CD4-positive, alpha-beta T cell treated with Interleukin-21 for 1 hour (primary cell): ENCODE data around the gene SART3.

ENCODE experiments used
- DNase-seq: peaks from one replicate; pipeline ENCODE4 v3.0.0-alpha.2; 2020

SART3 gene, protein sequence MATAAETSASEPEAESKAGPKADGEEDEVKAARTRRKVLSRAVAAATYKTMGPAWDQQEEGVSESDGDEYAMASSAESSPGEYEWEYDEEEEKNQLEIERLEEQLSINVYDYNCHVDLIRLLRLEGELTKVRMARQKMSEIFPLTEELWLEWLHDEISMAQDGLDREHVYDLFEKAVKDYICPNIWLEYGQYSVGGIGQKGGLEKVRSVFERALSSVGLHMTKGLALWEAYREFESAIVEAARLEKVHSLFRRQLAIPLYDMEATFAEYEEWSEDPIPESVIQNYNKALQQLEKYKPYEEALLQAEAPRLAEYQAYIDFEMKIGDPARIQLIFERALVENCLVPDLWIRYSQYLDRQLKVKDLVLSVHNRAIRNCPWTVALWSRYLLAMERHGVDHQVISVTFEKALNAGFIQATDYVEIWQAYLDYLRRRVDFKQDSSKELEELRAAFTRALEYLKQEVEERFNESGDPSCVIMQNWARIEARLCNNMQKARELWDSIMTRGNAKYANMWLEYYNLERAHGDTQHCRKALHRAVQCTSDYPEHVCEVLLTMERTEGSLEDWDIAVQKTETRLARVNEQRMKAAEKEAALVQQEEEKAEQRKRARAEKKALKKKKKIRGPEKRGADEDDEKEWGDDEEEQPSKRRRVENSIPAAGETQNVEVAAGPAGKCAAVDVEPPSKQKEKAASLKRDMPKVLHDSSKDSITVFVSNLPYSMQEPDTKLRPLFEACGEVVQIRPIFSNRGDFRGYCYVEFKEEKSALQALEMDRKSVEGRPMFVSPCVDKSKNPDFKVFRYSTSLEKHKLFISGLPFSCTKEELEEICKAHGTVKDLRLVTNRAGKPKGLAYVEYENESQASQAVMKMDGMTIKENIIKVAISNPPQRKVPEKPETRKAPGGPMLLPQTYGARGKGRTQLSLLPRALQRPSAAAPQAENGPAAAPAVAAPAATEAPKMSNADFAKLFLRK

DNA sequence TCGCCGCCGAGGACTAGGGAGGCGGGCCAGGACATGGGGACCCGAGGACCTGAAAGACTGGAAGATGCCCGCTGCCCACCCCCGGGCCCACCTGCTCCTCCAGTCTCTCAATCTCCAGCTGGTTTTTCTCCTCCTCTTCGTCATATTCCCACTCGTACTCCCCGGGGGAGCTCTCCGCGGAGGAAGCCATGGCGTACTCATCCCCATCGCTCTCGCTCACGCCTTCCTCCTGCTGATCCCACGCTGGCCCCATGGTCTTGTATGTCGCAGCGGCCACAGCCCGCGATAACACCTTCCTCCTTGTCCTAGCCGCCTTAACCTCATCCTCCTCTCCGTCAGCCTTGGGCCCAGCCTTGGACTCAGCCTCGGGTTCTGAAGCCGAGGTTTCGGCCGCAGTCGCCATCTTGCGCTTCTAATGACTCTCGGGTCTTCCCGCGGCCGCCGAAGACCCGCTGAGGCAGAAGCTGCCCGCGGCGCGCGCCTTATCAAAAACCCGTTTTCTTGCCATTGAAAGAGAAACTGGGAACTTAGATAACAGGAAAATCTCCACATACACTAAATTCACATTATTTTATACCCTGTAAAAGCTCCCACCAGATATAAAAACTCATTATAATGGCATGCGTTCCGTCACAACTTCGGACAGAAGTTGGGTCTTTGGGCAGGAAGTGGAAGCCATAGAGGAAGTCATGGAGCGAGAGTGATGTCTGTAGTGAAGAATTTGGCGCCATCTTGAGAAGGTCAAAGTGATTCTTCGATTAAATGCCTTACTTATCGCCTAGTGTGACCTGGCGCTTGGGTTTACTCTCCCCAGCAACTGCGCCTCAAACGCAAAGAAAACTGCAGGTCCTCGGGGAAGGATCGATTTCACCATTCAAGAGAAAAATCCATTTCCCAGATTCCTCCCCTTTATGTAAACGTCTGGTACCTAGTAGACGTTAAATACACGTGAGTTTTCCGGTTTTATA lies at the start of gene SART3:
Gene SART3, minus strand, starts transcription at position 422 of the 968 bp plus-strand sequence. Its CDS starts 19 bp downstream, at position 403.
- peak; percentile 91 for DNase-seq

GRCh38 chr12:108610336-108610815 lies 49.4 kb upstream of the SART3 start:
- DNase-seq, result no peak

DNA sequence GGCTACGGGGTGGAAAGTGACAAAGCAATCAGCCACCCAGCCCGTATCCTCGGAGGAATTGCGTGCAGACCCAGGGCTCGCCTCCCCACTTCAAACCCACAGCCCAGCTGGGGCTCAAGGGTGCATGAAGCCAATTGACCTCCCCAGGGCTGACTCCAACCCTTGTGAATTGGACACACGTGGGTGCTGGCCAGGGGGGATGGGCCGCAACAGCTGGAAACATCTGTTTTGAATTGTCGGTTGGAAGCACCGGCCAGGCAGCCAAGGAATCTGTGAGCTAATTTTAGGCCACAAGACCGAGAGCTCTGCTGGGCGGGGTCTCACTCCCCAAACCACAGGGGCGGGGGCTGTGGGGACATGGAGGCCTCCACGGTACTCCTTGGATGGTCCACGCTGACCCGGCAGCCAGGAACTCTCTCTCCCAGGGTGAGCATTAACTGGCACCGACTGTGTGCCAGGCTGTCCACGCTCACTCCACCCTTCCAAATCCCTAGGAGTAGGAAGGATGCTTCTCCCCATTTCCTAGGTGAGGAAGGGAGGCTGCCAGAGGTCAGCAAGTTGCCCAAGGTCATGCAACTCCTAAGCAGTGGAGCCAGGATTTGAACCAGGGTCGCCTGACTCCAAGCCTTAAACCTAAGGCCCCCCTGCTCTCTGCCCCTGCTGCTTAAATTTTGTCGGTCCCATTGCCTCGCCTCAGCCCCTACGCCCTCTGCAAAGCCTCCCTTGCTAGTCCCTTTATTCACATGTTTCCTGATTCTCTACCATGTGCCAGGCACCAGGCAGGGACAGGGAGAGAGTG lies 48.8 kb upstream of the SART3 start:
- no peak for DNase-seq

DNA sequence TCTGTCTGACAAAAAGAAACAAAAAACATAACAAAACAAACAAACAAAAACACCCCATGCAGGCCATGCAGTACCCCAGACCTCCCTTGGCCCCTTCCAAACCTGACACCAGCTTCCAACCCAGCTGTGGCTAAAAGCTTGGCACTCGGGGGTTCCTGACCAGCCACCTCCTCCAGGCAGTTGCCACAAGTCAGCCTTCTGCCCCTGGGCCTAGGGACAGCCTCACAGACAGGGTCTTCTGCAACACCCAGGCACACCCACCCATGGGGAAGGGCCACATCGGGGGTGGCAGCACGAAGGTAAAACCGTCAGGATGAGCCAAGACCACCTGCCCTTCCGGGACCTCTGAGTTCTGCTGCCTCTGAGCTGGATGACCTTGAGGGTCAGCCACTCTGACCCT lies 47.6 kb upstream of the SART3 start:
- no peak for DNase-seq

GRCh38 chr12:108607981-108608600 lies 47.1 kb upstream of the SART3 start:
- DNase-seq, result no peak

DNA sequence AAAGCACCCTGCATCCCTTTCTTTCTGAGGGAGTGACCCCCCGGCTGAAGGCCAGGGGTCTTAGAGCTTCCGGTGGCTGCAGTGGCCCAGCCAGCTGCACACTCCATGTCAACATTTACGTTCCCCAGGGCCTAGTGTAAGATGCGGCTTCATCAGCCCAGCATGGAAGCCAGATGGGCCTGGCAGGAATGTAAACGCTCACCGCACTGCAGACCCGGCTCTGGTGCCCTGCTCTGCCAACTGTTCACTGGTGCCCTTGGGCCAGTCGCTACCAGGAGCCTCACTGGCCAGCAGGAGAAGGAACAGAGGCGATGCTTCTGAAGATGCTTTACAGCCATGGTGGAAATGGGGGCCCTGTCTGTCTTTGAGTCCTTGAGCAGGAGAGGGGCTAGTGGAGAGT lies 45.5 kb upstream of the SART3 start:
- DNase-seq, result no peak

GRCh38 chr12:108605690-108606406 lies 44.9 kb upstream of the SART3 start:
- no peak for DNase-seq

DNA sequence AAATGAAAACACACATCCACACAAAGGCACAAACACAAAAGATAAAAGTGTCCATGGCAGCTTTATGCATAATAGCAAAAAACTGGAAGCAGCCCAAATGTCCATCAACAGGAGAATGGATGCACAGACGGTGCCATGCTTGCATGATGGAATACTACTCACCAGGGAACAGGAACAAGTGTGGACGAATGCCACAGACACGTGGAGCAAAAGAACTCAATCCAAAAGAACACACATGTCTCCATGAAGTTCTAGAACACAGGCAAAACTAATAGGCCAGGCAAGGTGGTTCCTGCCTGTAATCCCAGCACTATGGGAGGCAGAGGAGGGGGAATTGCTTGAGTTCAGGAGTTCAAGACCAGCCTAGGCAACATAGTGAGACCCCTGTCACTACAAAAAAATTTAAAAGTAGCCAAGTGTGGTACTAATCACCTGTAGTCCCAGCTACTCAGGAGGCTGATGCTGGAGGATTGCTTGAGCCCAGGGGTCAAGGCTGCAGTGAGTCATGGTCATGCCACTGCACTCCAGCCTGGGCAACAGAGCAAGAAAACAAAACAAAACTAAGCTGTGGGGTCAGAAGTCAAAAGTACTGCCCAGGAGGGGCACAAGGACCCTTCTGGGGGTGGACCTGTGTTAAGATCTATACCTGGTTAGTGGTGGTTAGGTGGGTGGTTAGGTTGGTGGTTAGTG lies 44.2 kb upstream of the SART3 start:
- DNase-seq, result no peak

GRCh38 chr12:108604208-108604941 lies 43.4 kb upstream of the SART3 start:
- DNase-seq, result no peak

- no peak for DNase-seq
Measured at GRCh38 chr12:108603743-108604142, 42.8 kb upstream of the SART3 start.

- no peak for DNase-seq
Measured at GRCh38 chr12:108602976-108603704, 42.2 kb upstream of the SART3 start.

- no peak for DNase-seq
Measured at GRCh38 chr12:108602209-108602705, 41.3 kb upstream of the SART3 start.

DNA sequence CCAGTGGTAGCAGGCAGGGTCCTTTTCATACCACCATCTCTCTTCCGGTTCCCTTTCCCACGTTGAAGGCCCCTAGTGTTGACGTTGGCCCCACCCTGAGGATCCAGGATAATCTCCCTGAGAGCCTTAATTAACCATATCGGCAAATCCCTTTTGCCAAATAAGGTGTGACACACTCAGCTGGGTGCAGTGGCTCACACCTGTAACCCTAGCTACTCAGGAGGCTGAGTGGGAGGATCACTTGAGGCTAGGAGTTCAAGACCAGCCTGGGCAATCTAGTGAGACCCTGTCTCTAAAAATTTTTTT lies 39.7 kb upstream of the SART3 start:
- no peak for DNase-seq

DNA sequence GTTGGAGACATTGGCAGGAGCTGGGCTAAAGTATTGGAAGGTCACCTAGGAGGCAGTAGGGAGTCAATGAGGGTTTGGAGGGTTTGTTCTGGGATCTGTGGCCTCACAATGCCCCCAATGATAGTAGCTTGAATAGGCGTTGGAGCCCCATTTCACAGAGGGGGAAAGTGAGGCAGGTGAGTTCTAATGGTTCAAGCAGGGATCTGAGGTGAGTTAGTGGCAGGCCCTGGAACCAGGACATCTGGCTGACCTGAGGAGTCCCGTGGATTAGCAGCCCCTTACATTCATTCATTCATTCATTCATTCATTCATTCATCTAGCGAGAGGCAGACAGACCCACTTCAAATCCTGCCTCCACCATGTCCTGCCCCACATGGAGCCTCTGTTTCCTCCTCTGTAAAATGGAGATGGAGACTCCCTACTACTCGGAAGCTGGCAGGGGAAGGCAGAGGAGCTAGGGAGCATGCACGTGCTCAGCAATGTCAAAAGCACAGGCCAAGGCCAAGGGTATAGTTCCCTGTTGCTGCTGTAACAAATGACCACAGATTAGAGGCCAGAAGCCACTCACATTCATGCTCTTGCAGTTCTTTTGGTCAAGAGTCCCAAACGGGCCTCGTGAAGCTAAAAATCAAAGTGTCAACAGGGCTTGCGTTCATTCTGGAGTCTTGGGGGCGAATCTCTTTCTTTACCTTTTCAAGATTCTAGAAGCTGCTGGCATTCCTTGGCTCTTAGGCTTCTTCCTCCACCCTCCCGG lies 39.2 kb upstream of the SART3 start:
- DNase-seq, result no peak

GRCh38 chr12:108599541-108599940 lies 38.6 kb upstream of the SART3 start:
- DNase-seq, result no peak

- DNase-seq, result no peak
Measured at GRCh38 chr12:108598553-108599250, 37.7 kb upstream of the SART3 start.
